ENCODE results near the gene ST14.
A peak's percentile ranks its signal among the peaks of the same experiment; 100 is the strongest.

Gene ST14

DNA sequence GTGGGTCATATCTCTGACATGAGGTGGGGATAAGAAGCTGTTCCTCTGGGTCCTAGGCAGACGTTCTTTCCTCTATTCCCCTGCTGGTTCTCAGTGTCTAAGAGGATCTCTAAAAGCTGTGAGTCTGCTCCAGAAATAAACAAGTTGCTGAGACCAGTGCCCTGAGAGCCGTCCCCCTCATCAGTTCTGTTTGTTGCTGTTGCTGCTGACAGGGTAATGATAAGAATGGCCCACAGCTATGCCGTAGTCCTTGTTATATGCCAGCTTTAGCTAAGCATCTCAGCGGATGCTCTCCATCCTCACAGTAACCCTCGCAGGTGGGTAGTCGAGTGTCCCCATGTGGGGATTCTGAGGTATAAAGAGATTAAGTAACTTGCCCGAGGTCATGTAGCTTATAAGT lies 23.5 kb upstream of the ST14 start:
- no peak for DNase-seq (ENCODE audit: low spot score)

DNA sequence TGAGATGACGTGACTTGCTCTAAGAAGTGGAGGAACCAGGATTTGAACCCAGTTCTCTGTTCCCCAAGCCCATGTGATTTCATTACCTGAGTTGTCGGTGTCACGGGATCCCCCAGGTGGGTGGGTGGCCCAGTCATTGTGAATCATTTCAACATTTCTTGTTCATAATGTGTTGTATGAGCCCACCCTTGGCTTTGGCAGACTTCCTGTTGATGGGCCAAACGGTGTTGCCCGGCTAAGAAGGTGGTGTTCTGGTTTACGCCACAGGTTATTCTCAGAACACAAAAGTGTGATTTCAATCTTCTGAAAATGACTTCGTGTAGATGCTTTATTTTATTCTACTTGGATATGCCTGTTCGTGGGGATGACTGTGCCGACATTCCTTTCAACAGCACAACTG lies 21.6 kb upstream of the ST14 start:
- no peak for DNase-seq (ENCODE audit: low spot score)

DNA sequence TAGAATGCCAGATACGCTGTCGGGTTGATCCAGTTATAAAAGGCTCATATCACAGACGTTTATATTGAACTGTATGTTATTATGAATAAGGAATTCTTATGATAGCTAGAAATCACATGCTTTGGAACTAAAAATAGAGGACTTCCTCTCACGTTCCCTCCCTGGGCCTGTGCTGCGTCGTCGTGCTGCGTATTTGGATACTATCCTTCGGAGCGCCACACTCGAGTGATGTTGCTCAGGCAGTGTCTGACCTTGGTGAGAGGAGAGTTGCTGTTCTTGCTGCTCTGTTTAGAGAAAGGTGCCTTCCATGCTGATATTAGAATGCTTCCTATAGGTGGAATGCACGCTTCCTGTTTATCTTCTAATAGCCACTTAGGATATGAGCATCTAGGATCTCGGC lies 20.2 kb upstream of the ST14 start:
- no peak for DNase-seq (ENCODE audit: low spot score)

DNA sequence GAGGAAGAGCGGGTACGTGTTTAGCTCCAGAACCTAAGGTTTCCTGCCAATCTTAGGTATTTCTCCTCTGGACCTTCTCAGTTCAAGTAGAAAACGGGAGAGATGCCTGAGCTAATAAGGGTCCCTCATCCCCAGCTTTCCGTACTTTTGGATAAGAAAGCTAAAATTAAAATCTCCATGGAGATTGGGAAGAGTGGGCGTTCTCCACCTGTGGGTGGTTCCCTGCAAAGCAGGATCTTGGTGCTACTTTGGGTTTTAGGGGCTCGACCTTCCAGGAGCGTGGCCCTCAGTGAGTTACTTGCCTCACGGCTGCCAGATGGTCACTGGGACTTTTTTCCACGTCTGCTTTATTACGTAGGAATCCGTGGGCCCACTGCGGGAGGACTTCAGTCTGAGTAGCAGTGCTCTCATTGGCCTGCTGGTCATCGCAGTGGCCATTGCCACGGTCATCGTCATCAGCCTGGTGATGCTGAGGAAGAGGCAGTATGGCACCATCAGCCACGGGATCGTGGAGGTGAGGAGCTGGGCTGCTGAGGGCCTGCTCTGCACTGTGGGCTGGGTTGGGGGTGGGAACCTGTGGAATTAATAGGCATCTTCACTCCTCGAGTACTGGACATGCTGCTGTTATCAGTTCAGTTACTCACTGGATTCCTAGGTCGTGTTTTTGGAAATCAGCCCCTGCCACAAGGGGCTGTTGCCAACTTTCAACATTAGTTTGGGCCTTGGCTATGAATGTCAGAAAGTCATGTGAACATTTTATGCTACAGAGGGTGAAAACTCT lies 17.8 kb upstream of the ST14 start:
- DNase-seq (ENCODE audit: low spot score): no peak

DNA sequence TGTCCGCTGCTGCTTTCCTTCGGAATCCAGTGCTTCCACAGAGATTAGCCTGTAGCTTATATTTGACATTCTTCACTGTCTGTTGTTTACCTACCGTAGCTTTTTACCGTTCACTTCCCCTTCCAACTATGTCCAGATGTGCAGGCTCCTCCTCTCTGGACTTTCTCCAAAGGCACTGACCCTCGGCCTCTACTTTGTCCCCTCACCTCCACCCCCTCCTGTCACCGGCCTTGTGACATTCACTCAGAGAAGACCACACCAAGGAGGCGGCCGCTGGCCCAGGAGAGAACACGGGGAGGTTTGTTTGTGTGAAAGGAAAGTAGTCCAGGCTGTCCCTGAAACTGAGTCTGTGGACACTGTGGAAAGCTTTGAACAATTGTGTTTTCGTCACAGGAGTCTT lies 15.4 kb upstream of the ST14 start:
- DNase-seq (ENCODE audit: low spot score): no peak

DNA sequence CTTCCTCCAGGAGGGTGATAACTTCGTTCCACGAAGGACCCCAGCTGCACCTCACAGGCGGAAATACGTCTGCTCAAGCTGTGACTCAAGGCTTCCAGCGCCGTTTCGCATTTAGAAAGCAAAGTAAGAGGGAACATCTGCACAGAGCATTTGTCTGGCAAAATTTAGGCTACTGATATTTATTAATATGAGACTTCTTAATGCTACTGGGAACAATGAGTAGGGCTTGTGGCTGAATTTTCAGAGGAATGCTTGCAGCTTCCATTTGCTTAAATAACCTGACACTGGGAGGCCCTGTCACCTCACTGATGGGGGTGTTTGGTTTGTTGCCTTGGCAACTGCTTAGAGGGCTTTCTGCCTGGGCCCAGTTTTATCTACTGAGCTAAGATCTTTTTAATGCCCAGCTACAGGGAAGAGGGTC lies 14.7 kb upstream of the ST14 start:
- DNase-seq (ENCODE audit: low spot score): peak; percentile 40

DNA sequence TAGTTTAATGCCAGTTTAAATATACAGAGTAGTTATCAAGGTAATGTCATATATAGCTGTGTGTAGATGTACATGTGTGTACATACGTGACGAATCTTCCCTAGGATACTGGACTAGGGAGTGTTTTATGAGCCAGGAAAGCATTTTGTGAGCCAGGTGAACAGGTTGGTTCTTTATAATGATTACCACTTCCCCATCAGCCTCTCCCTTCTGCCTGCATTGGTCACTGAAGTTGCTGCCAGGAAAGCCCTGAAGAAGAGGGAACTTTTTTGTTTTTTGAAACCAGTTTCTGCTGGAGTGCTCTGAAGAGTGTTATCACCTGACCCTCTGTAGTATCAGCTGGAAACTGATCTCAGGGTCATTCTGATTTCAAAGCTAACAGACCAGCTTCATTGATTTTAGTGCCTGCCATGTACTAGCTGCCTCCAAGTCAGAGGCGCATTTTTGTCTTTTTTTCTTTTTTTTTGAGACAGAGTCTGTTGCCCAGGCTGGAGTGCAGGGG lies 14.2 kb upstream of the ST14 start:
- no peak for DNase-seq (ENCODE audit: low spot score)

DNA sequence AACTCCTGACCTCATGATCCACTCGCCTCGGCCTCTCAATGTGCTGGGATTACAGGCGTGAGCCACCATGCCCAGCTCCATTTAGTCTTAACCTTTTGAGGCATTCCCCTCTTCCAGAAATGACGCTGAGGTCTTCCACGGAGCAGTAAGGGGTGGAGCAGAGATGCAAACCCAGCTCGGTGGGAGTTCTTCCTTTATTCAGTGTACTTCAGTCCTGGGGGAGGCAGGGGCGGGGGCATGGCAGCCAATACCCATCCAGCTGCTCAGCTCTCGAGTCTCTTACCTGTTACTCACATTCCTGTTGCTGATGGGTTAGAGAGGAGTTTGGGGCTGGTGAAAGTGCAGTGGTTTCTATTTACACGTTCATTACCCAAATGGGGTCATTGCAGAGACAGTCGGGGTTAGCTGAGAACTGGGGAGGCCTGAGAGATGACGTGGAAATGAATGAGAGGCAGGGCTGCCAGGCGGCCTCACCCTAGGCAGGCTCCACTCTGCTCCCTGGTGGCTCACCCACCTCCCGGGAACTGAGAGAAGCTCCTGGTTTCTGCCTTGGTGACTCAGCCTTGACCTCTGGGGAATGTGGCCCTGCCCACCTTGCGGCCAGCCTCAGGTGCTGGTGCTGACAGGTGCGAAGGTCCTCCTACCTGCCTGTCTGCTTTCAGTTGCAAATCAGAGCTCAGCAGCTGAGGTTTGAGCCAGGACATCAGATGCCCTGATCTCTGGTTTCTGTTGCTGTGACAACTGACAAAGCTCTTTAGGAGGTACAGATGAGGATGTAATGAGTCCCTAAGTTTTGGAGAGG lies 13.4 kb upstream of the ST14 start:
- peak; percentile 41 for DNase-seq (ENCODE audit: low spot score)

DNA sequence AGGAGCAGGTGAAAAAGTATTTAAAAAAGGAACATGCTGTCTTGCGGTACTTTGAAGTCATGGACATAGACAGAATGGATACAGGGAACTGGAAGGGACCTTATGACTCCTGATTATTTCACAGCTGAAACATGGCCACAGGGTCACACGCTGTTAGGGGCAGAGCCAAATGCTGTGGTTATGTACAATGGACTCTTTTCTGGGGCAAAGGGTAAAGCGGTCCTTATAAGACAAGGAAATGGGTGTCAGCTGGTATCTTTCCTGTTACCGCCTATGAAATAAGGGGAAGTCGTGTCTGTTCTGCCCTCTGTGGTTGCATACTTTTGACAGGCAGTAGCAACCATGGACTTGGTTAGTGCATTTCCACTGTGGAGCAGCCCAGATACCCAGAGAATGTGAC lies 12.8 kb upstream of the ST14 start:
- peak; percentile 66 for DNase-seq (ENCODE audit: low spot score)

DNA sequence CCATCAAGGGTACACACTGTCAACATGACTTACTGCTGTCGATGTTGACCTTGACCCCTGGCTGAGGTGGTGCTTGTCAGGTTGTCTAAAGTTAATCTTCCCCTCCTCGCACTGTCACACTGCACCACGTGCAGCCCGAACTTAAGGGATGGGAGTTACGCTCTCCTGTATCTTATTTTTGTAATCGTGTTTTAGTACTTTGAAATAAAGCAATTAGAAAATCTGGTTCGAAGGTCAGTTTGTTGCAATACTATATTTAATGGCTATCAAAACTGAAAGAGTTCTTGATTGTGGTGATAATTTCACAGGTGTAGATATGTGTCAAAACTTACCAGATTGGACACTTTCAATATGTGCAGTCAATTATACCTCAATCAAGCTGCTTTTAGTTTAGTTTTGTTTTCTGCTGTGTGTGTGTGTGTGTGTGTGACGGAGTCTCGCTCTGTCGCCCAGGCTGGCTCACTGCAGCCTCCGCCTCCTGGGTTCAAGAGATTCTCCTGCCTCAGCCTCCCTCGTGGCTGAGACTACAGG lies 10.7 kb upstream of the ST14 start:
- DNase-seq (ENCODE audit: low spot score): no peak

DNA sequence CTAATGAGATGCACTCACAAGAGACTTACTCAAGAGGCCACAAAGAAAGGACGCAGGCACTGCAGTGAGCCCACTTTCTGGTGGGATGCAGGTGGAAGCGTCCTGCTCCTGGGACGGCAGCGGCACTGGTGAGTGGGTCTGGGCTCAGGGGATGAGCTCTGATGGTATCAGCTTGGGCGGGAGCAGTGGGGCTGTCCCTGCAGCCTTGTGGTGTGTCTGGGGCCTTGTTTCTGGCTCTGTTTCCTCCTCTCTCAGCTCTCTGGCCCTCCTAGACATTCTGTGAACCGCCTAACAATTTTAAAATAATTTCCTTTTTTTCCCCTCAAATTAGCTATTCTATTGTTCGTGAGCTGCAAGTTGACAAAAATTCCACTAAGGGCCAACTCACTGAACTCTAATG lies 8.8 kb upstream of the ST14 start:
- no peak for DNase-seq (ENCODE audit: low spot score)

DNA sequence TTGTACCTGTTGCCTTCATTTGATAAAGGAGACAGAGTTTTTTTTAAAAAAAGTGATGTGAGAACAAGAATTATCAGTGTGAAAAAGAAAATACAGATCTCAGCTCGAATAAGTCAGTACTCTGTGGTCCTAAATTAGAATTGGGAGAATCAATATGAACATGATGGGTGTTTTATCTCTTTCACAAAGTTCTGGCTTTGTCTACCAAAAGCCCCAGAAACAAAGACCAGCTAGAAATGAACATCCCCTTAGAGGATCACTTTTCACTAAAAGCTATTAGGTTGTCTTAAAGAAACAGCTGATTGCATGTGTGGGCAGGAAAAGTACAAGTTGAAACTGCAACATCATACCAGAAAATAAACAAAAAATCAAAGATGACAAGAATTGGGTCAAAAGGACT lies 8.4 kb upstream of the ST14 start:
- DNase-seq (ENCODE audit: low spot score): peak; percentile 30

DNA sequence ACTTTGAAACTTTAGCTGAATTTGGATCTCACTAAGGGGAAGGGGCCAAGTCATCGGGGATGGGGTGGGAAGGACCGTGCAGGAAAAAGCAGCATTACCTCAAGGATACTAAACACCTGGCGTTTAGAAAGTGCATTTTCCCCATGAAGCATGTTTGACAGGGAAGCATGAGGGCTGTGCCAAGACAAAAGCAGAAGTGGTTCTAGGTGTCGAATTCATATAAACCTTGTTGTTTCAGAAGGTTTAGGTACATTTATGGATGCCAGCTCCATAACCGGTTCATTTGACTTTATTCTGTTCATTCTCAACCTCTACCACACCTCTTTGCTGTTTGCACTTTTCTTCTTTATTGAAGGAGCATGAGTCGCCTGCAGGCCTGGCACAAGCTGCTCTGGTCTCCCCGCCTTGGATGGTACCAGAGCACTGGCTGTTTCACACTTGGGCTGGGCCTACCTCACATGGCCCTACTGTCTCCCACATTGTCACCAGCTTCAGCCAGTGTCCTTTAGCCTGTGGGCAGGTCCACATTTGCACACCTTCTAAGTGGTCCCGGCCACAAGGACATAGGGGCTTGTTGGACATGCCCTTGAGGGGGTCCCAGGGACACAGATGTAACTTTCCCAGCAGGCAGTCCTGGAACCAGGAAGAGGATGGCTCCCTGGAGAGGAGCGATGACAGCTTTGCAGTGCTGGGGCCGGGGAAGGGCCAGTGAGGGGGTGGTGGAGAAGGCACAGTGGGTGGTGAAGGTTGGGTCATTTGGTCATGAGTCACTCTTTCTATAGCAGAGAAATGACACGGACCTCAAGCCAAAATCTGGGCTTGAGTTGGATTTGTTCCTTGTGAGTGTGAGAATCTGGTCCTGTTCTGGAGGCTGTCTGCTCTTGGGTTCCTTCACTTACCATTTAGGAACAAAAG lies 3.2 kb upstream of the ST14 start:
- DNase-seq (ENCODE audit: low spot score): peak; percentile 38

DNA sequence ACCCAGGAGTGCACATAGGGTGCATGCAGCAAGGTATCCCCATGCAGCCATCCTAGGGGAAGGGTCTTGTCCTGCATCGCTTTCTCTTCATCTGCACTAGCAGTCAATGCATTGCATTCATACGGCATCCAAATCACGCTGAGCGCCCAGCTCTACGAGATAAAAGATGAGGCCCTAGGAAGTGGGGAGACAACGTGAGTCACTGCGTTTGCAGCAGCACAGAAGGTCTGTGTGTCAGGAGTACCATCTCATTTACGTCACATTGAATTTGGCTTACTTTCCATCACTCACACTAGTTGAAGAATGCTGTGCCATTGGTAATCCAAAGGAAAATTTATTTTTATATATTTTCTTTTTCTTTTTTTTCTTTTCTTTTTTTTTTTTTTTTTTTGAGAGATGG lies 2.5 kb upstream of the ST14 start:
- no peak for DNase-seq (ENCODE audit: low spot score)

DNA sequence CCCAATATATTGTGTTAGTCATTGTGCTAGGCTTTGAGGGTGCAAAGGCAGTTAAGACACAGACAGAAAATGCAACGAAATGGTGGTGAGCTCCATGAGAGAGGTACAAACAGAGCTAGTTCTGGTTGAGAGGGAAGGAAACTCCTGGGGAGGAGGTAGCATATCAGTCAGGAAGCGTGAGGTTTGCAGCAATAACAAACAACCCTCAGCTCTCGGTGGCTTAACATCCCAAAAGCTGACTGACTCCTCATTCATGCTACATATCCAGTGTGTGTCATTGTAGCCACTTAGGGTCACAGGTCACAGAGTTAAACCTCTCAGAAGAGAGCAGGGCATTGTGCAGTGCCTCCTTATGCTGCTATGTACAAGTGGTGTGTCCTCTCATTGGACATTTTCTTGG lies 1.7 kb upstream of the ST14 start:
- DNase-seq (ENCODE audit: low spot score): no peak

DNA sequence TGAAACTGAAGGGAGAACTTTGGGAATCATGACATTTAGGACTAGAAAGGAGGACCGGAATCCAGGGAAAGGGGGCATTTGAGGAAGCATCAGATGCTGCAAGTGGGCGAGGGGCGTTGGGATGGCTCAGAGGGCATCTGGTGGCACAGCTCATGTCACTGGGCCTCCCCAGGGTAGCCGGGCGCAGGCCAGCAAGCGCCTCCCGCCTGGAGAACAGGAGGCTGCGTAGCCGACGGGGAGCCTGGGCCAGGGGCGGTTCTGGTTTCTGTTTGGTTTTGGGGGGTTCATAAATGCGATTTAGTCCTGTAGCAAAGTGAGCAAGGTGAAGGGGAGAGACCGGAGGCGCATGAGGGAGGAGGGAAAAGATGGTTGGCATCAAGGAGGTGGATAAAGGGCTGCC lies 443 bp upstream of the ST14 start:
- DNase-seq (ENCODE audit: low spot score): no peak

DNA sequence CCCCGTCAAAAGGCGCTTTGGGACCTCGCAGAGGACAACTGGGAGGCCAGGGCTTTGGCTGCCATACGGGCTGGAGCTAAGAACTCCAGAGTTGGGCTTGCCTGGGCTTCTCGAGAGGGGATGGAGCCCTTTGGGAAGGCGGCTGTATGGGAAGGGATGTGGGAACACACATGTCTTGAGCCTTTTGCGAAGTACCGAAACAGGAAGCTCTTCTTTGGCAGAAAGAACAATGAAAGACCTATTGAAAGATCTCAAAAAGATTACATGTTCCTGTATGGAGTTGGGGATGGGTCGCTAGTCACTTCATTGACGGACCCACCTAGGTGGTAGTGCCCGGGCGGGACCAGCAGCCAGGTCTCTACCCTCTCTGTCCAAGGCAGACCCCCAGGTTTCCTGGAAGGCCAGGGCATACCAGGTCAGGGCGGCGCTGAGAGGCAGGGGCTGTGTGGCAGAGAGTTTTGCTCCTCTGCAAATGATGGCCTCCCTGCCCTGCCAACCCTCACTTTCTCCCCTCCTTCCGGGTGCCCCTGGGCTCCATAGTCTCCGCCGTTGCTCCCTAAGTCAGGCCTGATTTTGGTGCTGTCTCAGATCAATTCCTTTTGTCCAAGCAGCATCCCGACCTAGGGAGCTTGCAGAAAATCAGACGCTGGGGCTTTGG lies 1.0 kb downstream of the ST14 start:
- DNase-seq (ENCODE audit: low spot score): peak; percentile 49

DNA sequence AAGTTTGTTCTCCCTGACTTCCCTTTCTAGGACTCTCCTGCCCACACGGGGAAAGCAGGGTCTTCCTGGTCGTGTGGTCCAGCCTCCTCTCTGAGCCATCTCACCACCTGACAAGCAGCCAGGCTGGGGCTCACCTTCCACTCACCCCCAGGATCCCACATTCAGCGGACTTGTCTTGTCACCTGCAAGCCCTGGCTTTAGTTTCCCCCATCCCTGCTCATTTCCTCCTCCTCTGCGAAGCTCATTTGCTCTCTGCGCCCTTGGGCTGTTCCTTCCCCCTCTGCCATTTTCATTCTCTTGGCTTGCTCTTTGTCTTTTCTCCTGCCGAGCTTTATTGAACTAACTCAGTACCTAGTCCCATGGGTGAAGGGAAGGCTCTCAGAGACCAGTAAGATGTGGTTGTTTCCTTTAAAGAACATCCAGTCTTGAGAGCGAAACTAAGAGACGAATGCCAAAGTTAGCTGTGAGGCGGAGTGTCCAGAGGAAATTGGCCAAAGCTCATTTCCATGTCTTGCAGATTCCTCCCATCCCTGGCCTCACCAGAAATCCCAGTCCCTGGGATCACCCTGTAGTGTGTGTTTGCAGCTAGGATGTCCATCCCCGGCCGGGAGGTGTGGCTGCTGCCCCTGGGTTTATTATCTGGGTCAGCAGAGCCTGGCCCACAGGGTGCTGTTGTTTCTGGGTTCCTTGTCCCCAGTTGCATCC lies 2.0 kb downstream of the ST14 start:
- DNase-seq (ENCODE audit: low spot score): peak; percentile 49

DNA sequence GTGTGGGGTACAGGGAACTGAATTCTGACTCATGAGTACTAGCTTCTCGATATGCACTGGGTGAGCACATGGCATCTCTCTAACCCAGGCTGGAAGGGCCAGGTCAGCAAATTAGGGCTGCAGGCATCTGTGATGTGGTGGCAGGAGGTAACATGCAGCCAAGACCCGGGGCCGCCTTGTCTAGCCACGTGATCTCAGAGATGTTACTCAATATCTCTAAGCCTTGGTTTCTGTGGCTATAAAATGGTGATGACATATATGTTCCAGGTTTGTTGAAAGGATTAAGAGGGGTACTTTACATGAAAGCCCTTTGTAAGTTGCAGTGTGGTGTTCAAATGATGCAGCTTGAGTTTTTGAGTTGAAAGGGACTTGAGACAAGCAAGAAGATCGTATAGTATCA lies 3.2 kb downstream of the ST14 start:
- peak; percentile 79 for DNase-seq (ENCODE audit: low spot score)

DNA sequence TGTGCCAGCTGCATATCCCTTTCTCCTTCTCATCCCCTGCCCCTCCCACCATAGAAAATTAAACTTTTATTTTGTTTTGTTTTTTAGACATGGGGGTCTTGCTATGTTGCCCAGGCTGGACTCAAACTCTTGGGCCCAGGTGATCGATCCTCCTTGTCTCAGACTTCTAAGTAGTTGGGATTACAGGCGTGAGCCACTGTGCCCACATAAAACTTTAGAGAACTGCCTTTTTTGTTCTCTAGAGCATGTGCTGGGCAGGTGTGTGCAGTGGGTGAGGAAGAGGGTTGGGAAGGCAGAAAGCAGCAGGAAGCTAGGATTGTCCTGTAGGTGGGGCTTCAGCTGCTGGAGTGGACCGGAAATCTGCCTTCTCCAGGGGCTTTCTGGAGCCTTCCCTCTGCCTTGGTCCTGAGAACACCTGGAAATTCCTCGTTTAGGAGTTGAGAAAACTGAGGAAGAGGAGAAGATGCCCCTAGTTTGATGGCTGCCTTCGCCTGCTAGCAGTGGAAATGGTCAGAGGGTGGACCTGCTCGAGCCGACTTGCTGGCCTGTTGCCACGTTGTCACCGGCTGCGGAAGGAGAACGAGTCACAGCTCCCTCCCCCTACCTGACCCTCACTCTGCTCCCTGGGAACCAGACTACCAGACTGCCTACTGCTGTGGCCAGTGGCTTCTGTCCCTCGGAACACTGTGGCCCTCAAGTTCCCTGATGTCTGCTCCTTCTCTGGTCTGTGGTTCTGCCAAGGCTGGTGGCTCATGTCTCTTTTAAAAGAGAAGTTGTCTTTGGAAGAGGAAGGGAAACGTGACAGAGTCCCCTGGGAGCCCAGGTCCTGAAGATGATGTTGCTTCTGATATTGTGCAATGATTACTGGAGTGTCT lies 4.0 kb downstream of the ST14 start:
- DNase-seq (ENCODE audit: low spot score): peak; percentile 81

Measured in NAMALWA (cell line).